ENCODE results near the gene SLC5A2.

Gene SLC5A2

GRCh38 chr16:31489298-31489564 is 6.3 kb downstream of the SLC5A2 start:
- DNase-seq (ENCODE audit: low read depth): no peak
- H3K4me3 ChIP-seq (ENCODE audit: control insufficient read depth, low read depth, low read length): no peak overlapping the region
- TF ChIP-seq, protein P1, sequence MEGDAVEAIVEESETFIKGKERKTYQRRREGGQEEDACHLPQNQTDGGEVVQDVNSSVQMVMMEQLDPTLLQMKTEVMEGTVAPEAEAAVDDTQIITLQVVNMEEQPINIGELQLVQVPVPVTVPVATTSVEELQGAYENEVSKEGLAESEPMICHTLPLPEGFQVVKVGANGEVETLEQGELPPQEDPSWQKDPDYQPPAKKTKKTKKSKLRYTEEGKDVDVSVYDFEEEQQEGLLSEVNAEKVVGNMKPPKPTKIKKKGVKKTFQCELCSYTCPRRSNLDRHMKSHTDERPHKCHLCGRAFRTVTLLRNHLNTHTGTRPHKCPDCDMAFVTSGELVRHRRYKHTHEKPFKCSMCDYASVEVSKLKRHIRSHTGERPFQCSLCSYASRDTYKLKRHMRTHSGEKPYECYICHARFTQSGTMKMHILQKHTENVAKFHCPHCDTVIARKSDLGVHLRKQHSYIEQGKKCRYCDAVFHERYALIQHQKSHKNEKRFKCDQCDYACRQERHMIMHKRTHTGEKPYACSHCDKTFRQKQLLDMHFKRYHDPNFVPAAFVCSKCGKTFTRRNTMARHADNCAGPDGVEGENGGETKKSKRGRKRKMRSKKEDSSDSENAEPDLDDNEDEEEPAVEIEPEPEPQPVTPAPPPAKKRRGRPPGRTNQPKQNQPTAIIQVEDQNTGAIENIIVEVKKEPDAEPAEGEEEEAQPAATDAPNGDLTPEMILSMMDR (IDR thresholded peaks at IDR 0.05; ENCODE audit: control insufficient read depth, insufficient read depth, low read depth, low read length, missing control alignments): no peak

DNA sequence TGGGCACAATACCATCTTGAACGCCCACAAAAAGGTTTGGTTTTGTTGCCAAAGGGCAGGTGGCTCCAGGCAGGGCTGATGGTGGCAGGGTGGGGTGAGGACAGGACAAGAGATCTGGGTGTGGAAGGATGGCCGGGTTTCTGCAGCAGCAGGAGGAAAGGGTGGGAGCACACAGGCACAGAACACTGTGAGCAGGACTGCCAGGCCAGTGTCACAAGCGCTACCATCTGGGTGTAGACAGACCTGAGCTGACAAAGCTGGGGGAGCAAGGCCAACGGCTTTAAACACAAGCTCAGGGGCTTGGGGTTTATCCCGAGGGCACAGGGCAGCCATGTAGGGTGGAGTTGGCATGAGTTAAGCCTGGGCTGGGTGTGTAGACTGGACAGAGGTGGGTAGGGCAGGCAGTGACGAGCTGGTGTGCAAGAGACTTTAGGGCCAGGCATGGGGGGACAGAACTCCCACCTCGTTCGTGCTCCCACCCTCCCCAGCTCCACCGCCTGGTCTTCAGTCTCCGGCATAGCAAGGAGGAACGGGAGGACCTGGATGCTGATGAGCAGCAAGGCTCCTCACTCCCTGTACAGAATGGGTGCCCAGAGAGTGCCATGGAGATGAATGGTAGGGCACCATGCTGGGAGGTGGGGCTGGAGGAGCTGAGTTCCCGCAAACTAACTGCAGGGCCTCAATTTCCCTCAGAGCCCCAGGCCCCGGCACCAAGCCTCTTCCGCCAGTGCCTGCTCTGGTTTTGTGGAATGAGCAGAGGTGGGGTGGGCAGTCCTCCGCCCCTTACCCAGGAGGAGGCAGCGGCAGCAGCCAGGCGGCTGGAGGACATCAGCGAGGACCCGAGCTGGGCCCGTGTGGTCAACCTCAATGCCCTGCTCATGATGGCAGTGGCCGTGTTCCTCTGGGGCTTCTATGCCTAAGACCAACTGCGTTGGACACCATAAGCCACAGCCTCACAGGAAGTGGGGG is 7.0 kb downstream of the SLC5A2 start:
- TF ChIP-seq, protein P1 (IDR thresholded peaks at IDR 0.05; ENCODE audit: control insufficient read depth, insufficient read depth, low read depth, low read length, missing control alignments): no peak
- DNase-seq (ENCODE audit: low read depth): no peak
- no peak overlapping the region for H3K4me3 ChIP-seq (ENCODE audit: control insufficient read depth, low read depth, low read length)

- TF ChIP-seq, protein P1 (IDR thresholded peaks at IDR 0.05; ENCODE audit: control insufficient read depth, insufficient read depth, low read depth, low read length, missing control alignments): no peak
- no peak for DNase-seq (ENCODE audit: low read depth)
- no peak overlapping the region for H3K4me3 ChIP-seq (ENCODE audit: control insufficient read depth, low read depth, low read length)
Measured at GRCh38 chr16:31491778-31492418, 9.0 kb downstream of the SLC5A2 start.

DNA sequence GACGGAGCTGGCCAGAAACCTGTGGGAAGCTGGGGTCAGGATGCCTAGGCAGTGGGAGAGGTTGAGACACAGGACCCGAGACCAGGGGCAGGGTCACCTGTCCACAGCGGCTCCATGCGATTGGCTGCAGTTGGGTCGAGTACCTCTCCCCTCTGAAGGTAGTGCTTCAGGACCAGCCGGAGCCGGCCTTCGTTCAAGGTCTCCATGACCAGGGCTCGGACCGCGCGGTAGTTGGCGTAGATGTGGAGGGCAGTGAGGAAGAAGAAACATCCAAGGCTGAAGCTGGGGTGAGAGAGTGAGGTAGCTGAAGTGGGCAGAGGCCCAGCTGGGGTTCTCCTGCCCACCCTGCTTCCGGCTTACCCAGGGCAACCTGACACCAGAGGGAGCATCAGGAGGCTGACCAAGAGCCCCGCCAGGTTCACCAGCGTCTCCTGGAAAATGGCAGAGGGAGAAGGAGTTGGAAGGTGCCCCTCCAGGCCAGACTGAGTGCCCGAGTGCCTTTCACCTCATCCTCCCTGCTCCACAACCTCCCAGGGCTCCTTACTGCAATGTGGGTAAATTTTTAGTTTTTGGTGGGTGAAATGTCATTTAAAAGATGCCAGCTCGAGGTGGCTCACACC is 10.7 kb downstream of the SLC5A2 start:
- TF ChIP-seq, protein P1 (IDR thresholded peaks at IDR 0.05; ENCODE audit: control insufficient read depth, insufficient read depth, low read depth, low read length, missing control alignments): no peak

GRCh38 chr16:31496670-31497069 is 13.7 kb downstream of the SLC5A2 start:
- DNase-seq (ENCODE audit: low read depth): no peak
- TF ChIP-seq, protein P1 (IDR thresholded peaks at IDR 0.05; ENCODE audit: control insufficient read depth, insufficient read depth, low read depth, low read length, missing control alignments): no peak
- no peak overlapping the region for H3K4me3 ChIP-seq (ENCODE audit: control insufficient read depth, low read depth, low read length)

More for the DNA sequence above, 10.7 kb downstream of the SLC5A2 start:
- H3K4me3 ChIP-seq (ENCODE audit: control insufficient read depth, low read depth, low read length): no peak overlapping the region
- no peak for DNase-seq (ENCODE audit: low read depth)

- no peak for DNase-seq (ENCODE audit: low read depth)
Measured at GRCh38 chr16:31498493-31498892, 15.6 kb downstream of the SLC5A2 start.

More at GRCh38 chr16:31498493-31498892, 15.6 kb downstream of the SLC5A2 start:
- no peak overlapping the region for H3K4me3 ChIP-seq (ENCODE audit: control insufficient read depth, low read depth, low read length)
- TF ChIP-seq, protein P1 (IDR thresholded peaks at IDR 0.05; ENCODE audit: control insufficient read depth, insufficient read depth, low read depth, low read length, missing control alignments): no peak

All from AG09309 (cell line).